GM23338 (cell line): ENCODE results near the gene DENND5A.

Experiments used
- CREB1 ChIP-seq: fragments of 250-450 bp; sonication (Bioruptor Pico); IDR thresholded peaks from 2 replicates; pipeline ENCODE4 v1.5.0; 2020; ENCODE audit warnings: low read depth, mild to moderate bottlenecking, moderate library complexity
- EZH2 ChIP-seq: fragments of 200-600 bp; sonication (generic); IDR thresholded peaks from one replicate; pipeline ENCODE4 v1.8.0; 2017; ENCODE audit warnings: antibody characterized with exemption, mild to moderate bottlenecking, low read depth; ENCODE audit not compliant: unreplicated experiment
- EZH2phosphoT487 ChIP-seq: fragments of 200-600 bp; sonication (generic); IDR thresholded peaks from one replicate; pipeline ENCODE4 v1.8.1; 2018; ENCODE audit warnings: antibody characterized with exemption; ENCODE audit not compliant: unreplicated experiment
- JUNB ChIP-seq: IDR thresholded peaks from one replicate; pipeline ENCODE4 v1.6.1; 2016; ENCODE audit warnings: antibody characterized with exemption; ENCODE audit not compliant: unreplicated experiment
- NANOG ChIP-seq: IDR thresholded peaks from 2 replicates; pipeline ENCODE4 v1.6.1; 2016; ENCODE audit warnings: antibody characterized with exemption, borderline replicate concordance
- POLR2AphosphoS5 ChIP-seq: IDR thresholded peaks from 2 replicates; pipeline ENCODE4 v1.6.1; 2016; ENCODE audit warnings: antibody characterized with exemption, low read depth
- ZNF114 ChIP-seq: fragments of 250-450 bp; sonication (Bioruptor Pico); IDR thresholded peaks from 2 replicates; pipeline ENCODE4 v1.5.0; 2020; ENCODE audit warnings: mild to moderate bottlenecking, moderate library complexity
- ZNF331 ChIP-seq: fragments of 250-450 bp; sonication (Bioruptor Pico); IDR thresholded peaks from 2 replicates; pipeline ENCODE4 v1.5.0; 2020; ENCODE audit warnings: low read depth, mild to moderate bottlenecking, moderate library complexity
- TF ChIP-seq, protein P1 (sequence below), 2 experiments: fragments of 200-600 bp in 1 of 2; sonication (generic) in 1 of 2; conservative IDR thresholded peaks; 2 replicates each; pipeline versions ENCODE4 v1.5.1 to v1.6.1; 2016 to 2017; ENCODE audit warnings: antibody characterized with exemption in 2 of 2, low read depth in 2 of 2, mild to moderate bottlenecking in 2 of 2, moderate library complexity in 1 of 2
- TF ChIP-seq, protein P2 (sequence below): IDR thresholded peaks from one replicate; pipeline ENCODE4 v1.6.1; 2018; ENCODE audit warnings: antibody characterized with exemption; ENCODE audit not compliant: unreplicated experiment
- TF ChIP-seq, protein P3 (sequence below): IDR thresholded peaks from 2 replicates; pipeline ENCODE4 v1.6.1; 2016; ENCODE audit warnings: antibody characterized with exemption
- TF ChIP-seq, protein P4 (sequence below): fragments of 250-450 bp; sonication (Bioruptor Pico); IDR thresholded peaks from 2 replicates; pipeline ENCODE4 v1.5.0; 2020; ENCODE audit warnings: mild to moderate bottlenecking, moderate library complexity

DNA sequence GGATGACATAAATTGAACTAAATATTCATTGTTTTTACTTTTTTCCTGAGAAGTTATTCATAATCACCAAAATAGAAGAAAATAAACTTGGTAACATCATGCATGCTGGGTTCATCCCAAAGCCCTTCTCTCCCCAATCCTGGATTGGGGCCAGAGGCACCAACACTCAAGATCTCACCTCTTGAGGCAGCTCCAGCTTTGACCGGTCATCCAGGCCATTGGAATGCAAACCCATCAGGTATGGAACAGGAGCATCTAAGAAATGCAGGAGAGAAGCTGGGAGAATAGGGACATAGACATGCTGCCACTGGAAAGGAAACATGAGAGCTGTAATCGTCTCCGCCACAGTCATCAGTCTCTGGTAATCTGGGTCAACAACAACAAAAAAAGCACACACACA, 71.8 kb downstream of the DENND5A start:
- TF ChIP-seq, protein P1, sequence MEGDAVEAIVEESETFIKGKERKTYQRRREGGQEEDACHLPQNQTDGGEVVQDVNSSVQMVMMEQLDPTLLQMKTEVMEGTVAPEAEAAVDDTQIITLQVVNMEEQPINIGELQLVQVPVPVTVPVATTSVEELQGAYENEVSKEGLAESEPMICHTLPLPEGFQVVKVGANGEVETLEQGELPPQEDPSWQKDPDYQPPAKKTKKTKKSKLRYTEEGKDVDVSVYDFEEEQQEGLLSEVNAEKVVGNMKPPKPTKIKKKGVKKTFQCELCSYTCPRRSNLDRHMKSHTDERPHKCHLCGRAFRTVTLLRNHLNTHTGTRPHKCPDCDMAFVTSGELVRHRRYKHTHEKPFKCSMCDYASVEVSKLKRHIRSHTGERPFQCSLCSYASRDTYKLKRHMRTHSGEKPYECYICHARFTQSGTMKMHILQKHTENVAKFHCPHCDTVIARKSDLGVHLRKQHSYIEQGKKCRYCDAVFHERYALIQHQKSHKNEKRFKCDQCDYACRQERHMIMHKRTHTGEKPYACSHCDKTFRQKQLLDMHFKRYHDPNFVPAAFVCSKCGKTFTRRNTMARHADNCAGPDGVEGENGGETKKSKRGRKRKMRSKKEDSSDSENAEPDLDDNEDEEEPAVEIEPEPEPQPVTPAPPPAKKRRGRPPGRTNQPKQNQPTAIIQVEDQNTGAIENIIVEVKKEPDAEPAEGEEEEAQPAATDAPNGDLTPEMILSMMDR (conservative IDR thresholded peaks at IDR 0.05; ENCODE audit: low read depth in 2 of 2), result no peak
- TF ChIP-seq JUNB (no peak), EZH2 (no peak), POLR2AphosphoS5 (no peak), EZH2phosphoT487 (no peak), ZNF331 (CRISPR knock-in tag) (no peak), CREB1 (CRISPR knock-in tag) (no peak), ZNF114 (CRISPR knock-in tag) (no peak), NANOG (no peak)
- TF ChIP-seq, protein P2, sequence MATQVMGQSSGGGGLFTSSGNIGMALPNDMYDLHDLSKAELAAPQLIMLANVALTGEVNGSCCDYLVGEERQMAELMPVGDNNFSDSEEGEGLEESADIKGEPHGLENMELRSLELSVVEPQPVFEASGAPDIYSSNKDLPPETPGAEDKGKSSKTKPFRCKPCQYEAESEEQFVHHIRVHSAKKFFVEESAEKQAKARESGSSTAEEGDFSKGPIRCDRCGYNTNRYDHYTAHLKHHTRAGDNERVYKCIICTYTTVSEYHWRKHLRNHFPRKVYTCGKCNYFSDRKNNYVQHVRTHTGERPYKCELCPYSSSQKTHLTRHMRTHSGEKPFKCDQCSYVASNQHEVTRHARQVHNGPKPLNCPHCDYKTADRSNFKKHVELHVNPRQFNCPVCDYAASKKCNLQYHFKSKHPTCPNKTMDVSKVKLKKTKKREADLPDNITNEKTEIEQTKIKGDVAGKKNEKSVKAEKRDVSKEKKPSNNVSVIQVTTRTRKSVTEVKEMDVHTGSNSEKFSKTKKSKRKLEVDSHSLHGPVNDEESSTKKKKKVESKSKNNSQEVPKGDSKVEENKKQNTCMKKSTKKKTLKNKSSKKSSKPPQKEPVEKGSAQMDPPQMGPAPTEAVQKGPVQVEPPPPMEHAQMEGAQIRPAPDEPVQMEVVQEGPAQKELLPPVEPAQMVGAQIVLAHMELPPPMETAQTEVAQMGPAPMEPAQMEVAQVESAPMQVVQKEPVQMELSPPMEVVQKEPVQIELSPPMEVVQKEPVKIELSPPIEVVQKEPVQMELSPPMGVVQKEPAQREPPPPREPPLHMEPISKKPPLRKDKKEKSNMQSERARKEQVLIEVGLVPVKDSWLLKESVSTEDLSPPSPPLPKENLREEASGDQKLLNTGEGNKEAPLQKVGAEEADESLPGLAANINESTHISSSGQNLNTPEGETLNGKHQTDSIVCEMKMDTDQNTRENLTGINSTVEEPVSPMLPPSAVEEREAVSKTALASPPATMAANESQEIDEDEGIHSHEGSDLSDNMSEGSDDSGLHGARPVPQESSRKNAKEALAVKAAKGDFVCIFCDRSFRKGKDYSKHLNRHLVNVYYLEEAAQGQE, result no peak
- TF ChIP-seq, protein P3, sequence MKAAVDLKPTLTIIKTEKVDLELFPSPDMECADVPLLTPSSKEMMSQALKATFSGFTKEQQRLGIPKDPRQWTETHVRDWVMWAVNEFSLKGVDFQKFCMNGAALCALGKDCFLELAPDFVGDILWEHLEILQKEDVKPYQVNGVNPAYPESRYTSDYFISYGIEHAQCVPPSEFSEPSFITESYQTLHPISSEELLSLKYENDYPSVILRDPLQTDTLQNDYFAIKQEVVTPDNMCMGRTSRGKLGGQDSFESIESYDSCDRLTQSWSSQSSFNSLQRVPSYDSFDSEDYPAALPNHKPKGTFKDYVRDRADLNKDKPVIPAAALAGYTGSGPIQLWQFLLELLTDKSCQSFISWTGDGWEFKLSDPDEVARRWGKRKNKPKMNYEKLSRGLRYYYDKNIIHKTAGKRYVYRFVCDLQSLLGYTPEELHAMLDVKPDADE, result no peak
- TF ChIP-seq, protein P4, sequence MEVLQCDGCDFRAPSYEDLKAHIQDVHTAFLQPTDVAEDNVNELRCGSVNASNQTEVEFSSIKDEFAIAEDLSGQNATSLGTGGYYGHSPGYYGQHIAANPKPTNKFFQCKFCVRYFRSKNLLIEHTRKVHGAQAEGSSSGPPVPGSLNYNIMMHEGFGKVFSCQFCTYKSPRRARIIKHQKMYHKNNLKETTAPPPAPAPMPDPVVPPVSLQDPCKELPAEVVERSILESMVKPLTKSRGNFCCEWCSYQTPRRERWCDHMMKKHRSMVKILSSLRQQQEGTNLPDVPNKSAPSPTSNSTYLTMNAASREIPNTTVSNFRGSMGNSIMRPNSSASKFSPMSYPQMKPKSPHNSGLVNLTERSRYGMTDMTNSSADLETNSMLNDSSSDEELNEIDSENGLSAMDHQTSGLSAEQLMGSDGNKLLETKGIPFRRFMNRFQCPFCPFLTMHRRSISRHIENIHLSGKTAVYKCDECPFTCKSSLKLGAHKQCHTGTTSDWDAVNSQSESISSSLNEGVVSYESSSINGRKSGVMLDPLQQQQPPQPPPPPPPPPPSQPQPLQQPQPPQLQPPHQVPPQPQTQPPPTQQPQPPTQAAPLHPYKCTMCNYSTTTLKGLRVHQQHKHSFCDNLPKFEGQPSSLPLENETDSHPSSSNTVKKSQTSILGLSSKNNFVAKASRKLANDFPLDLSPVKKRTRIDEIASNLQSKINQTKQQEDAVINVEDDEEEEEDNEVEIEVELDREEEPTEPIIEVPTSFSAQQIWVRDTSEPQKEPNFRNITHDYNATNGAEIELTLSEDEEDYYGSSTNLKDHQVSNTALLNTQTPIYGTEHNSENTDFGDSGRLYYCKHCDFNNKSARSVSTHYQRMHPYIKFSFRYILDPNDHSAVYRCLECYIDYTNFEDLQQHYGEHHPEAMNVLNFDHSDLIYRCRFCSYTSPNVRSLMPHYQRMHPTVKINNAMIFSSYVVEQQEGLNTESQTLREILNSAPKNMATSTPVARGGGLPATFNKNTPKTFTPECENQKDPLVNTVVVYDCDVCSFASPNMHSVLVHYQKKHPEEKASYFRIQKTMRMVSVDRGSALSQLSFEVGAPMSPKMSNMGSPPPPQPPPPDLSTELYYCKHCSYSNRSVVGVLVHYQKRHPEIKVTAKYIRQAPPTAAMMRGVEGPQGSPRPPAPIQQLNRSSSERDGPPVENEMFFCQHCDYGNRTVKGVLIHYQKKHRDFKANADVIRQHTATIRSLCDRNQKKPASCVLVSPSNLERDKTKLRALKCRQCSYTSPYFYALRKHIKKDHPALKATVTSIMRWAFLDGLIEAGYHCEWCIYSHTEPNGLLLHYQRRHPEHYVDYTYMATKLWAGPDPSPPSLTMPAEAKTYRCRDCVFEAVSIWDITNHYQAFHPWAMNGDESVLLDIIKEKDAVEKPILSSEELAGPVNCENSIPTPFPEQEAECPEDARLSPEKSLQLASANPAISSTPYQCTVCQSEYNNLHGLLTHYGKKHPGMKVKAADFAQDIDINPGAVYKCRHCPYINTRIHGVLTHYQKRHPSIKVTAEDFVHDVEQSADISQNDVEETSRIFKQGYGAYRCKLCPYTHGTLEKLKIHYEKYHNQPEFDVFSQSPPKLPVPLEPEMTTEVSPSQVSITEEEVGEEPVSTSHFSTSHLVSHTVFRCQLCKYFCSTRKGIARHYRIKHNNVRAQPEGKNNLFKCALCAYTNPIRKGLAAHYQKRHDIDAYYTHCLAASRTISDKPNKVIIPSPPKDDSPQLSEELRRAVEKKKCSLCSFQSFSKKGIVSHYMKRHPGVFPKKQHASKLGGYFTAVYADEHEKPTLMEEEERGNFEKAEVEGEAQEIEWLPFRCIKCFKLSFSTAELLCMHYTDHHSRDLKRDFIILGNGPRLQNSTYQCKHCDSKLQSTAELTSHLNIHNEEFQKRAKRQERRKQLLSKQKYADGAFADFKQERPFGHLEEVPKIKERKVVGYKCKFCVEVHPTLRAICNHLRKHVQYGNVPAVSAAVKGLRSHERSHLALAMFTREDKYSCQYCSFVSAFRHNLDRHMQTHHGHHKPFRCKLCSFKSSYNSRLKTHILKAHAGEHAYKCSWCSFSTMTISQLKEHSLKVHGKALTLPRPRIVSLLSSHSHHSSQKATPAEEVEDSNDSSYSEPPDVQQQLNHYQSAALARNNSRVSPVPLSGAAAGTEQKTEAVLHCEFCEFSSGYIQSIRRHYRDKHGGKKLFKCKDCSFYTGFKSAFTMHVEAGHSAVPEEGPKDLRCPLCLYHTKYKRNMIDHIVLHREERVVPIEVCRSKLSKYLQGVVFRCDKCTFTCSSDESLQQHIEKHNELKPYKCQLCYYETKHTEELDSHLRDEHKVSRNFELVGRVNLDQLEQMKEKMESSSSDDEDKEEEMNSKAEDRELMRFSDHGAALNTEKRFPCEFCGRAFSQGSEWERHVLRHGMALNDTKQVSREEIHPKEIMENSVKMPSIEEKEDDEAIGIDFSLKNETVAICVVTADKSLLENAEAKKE (CRISPR knock-in tag), result no peak
